H9 (cell line): ENCODE results near the gene SORCS2. TPM values are rescaled to one million over a fixed set of nuclear protein-coding genes. Genes with fewer than 3 reads are reported as not detected.

Experiments used
- DNase-seq: peaks from one replicate; pipeline ENCODE4 v3.0.0-alpha.2; 2017
- H2AFZ ChIP-seq: one replicate; pipeline ENCODE4 v1.6.1; 2013; ENCODE audit warnings: mild to moderate bottlenecking, low read length, control low read depth, moderate library complexity
- H2AK5ac ChIP-seq: 2 replicates; pipeline ENCODE4 v1.6.1; 2013; ENCODE audit warnings: low read length, control low read depth, mixed read lengths; ENCODE audit not compliant: insufficient read length
- H2BK120ac ChIP-seq: one replicate; pipeline ENCODE4 v1.6.1; 2013; ENCODE audit warnings: low read depth, mild to moderate bottlenecking, low read length, control low read depth, inconsistent platforms; ENCODE audit not compliant: poor library complexity, severe bottlenecking
- H2BK12ac ChIP-seq: 2 replicates; pipeline ENCODE4 v1.6.1; 2013; ENCODE audit warnings: low read length, control low read depth, mixed read lengths, low read depth; ENCODE audit not compliant: insufficient read length
- H2BK15ac ChIP-seq: 2 replicates; pipeline ENCODE4 v1.6.1; 2013; ENCODE audit warnings: low read depth, low read length, control low read depth
- H2BK20ac ChIP-seq: one replicate; pipeline ENCODE4 v1.6.1; 2013; ENCODE audit warnings: low read depth, mild to moderate bottlenecking, low read length, control low read depth, inconsistent platforms; ENCODE audit not compliant: poor library complexity, severe bottlenecking
- H2BK5ac ChIP-seq: 2 replicates; pipeline ENCODE4 v1.6.1; 2013; ENCODE audit warnings: low read length, control low read depth, mixed read lengths; ENCODE audit not compliant: insufficient read length
- H3K14ac ChIP-seq: 2 replicates; pipeline ENCODE4 v1.6.1; 2013; ENCODE audit warnings: low read length, control low read depth; ENCODE audit not compliant: insufficient read depth
- H3K18ac ChIP-seq: 2 replicates; pipeline ENCODE4 v1.6.1; 2013; ENCODE audit warnings: low read depth, mild to moderate bottlenecking, mixed read lengths, low read length, control low read depth; ENCODE audit not compliant: insufficient read length
- H3K23ac ChIP-seq: 2 replicates; pipeline ENCODE4 v1.6.1; 2013; ENCODE audit warnings: low read length, control low read depth, mixed read lengths, low read depth; ENCODE audit not compliant: insufficient read length
- H3K23me2 ChIP-seq: 2 replicates; pipeline ENCODE4 v1.6.1; 2013; ENCODE audit warnings: low read depth, mild to moderate bottlenecking, mixed read lengths, low read length, control low read depth; ENCODE audit not compliant: insufficient read length, poor library complexity, severe bottlenecking
- H3K27ac ChIP-seq: 2 replicates; pipeline ENCODE4 v1.5.1; 2013; ENCODE audit warnings: low read length, control low read depth, mixed read lengths, low read depth; ENCODE audit not compliant: insufficient read length
- H3K27me3 ChIP-seq: 2 replicates; pipeline ENCODE4 v1.6.1; 2013; ENCODE audit warnings: low read length, control low read depth, inconsistent platforms; ENCODE audit not compliant: insufficient read depth
- H3K4ac ChIP-seq: 2 replicates; pipeline ENCODE4 v1.6.1; 2013; ENCODE audit warnings: low read depth, mild to moderate bottlenecking, control low read depth, inconsistent platforms, low read length, moderate library complexity
- H3K4me1 ChIP-seq: 2 replicates; pipeline ENCODE4 v1.6.1; 2013; ENCODE audit warnings: low read length, control low read depth, inconsistent platforms; ENCODE audit not compliant: insufficient read depth
- H3K4me2 ChIP-seq: 2 replicates; pipeline ENCODE4 v1.6.1; 2013; ENCODE audit warnings: low read length, control low read depth, mixed read lengths; ENCODE audit not compliant: insufficient read length, insufficient read depth
- H3K56ac ChIP-seq: 2 replicates; pipeline ENCODE4 v1.6.1; 2013; ENCODE audit warnings: low read depth, mild to moderate bottlenecking, mixed read lengths, low read length, control low read depth; ENCODE audit not compliant: insufficient read length
- H3K79me1 ChIP-seq: 2 replicates; pipeline ENCODE4 v1.6.1; 2013; ENCODE audit warnings: low read depth, mild to moderate bottlenecking, moderate library complexity, low read length, control low read depth, inconsistent platforms; ENCODE audit not compliant: insufficient read depth, poor library complexity, severe bottlenecking
- H3K79me2 ChIP-seq: 2 replicates; pipeline ENCODE4 v1.6.1; 2013; ENCODE audit warnings: low read length, control low read depth, inconsistent platforms; ENCODE audit not compliant: insufficient read depth
- H3K9ac ChIP-seq: 2 replicates; pipeline ENCODE4 v1.6.1; 2013; ENCODE audit warnings: low read length, control low read depth, mixed read lengths; ENCODE audit not compliant: insufficient read length; ENCODE audit errors: extremely low read depth
- H3K9me3 ChIP-seq: one replicate; pipeline ENCODE4 v1.6.1; 2013; ENCODE audit warnings: low read depth, low read length, inconsistent platforms; ENCODE audit not compliant: control insufficient read depth
- H3T11ph ChIP-seq: one replicate; pipeline ENCODE4 v1.6.1; 2013; ENCODE audit warnings: mild to moderate bottlenecking, low read length, control low read depth, inconsistent platforms
- H4K20me1 ChIP-seq: one replicate; pipeline ENCODE4 v1.6.1; 2013; ENCODE audit not compliant: control insufficient read depth, insufficient read length, insufficient read depth
- H4K5ac ChIP-seq: 2 replicates; pipeline ENCODE4 v1.6.1; 2013; ENCODE audit warnings: low read depth, mild to moderate bottlenecking, mixed read lengths, low read length, control low read depth; ENCODE audit not compliant: insufficient read length
- H4K8ac ChIP-seq: replicated peaks from 2 replicates; pipeline ENCODE4 v1.6.1; 2013; ENCODE audit warnings: low read length, control low read depth, mixed read lengths, low read depth; ENCODE audit not compliant: insufficient read length
- H4K91ac ChIP-seq: 2 replicates; pipeline ENCODE4 v1.6.1; 2013; ENCODE audit warnings: low read depth, mild to moderate bottlenecking, moderate library complexity, mixed read lengths, low read length, control low read depth; ENCODE audit not compliant: insufficient read length
- H3K27ac Mint-ChIP-seq, 3 experiments: 2 replicates in 2 of 3; 3 replicates in 1 of 3; pipeline ENCODE4 v1.8.0; 2020 to 2021; ENCODE audit warnings: mixed read lengths in 3 of 3, mild to moderate bottlenecking in 1 of 3, moderate library complexity in 1 of 3
- H3K27me3 Mint-ChIP-seq: 2 replicates; pipeline ENCODE4 v1.8.0; 2021; ENCODE audit warnings: low read depth, mild to moderate bottlenecking, moderate library complexity, mixed read lengths
- H3K36me3 Mint-ChIP-seq, 3 experiments: 2 replicates in 2 of 3; 3 replicates in 1 of 3; pipeline ENCODE4 v1.8.0; 2020 to 2021; ENCODE audit warnings: low read depth in 3 of 3, mixed read lengths in 3 of 3; ENCODE audit not compliant: insufficient read depth in 1 of 3
- H3K4me1 Mint-ChIP-seq, 2 experiments: 2 replicates each; pipeline ENCODE4 v1.8.0; 2020; ENCODE audit warnings: mixed read lengths in 2 of 2
- H3K4me3 Mint-ChIP-seq, 2 experiments: 2 replicates in 1 of 2; 3 replicates in 1 of 2; pipeline ENCODE4 v1.8.0; 2020 to 2021; ENCODE audit warnings: mild to moderate bottlenecking in 2 of 2, mixed read lengths in 2 of 2, moderate library complexity in 1 of 2
- H3K9me3 Mint-ChIP-seq, 2 experiments: 2 replicates in 1 of 2; 3 replicates in 1 of 2; pipeline ENCODE4 v1.8.0; 2020; ENCODE audit warnings: mild to moderate bottlenecking in 2 of 2, mixed read lengths in 2 of 2, moderate library complexity in 1 of 2
- WGBS: extraction: QIAGEN DNeasy Blood & Tissue Kit; methylation state at CpG from one replicate; pipeline ENCODE4 v1.1.7; 2013; ENCODE audit warnings: missing lambda C conversion rate, low lambda C conversion rate, mixed read lengths; ENCODE audit not compliant: insufficient read length; ENCODE audit errors: extremely low coverage; 5-methylcytosine and 5-hydroxymethylcytosine counted together
- total RNA-seq: library from RNA; stranded (reverse); gene quantifications from 2 replicates; pipeline ENCODE4 v1.2.1, GENCODE V29; 2021
- TF ChIP-seq, protein P1 (sequence below): fragments of 200-600 bp; sonication (generic); conservative IDR thresholded peaks from 3 replicates; pipeline ENCODE4 v1.8.0; 2021; ENCODE audit warnings: antibody characterized with exemption, mild to moderate bottlenecking

Gene SORCS2
- total RNA-seq, 1 experiment from 2014 or later = 0.57 TPM

DNA sequence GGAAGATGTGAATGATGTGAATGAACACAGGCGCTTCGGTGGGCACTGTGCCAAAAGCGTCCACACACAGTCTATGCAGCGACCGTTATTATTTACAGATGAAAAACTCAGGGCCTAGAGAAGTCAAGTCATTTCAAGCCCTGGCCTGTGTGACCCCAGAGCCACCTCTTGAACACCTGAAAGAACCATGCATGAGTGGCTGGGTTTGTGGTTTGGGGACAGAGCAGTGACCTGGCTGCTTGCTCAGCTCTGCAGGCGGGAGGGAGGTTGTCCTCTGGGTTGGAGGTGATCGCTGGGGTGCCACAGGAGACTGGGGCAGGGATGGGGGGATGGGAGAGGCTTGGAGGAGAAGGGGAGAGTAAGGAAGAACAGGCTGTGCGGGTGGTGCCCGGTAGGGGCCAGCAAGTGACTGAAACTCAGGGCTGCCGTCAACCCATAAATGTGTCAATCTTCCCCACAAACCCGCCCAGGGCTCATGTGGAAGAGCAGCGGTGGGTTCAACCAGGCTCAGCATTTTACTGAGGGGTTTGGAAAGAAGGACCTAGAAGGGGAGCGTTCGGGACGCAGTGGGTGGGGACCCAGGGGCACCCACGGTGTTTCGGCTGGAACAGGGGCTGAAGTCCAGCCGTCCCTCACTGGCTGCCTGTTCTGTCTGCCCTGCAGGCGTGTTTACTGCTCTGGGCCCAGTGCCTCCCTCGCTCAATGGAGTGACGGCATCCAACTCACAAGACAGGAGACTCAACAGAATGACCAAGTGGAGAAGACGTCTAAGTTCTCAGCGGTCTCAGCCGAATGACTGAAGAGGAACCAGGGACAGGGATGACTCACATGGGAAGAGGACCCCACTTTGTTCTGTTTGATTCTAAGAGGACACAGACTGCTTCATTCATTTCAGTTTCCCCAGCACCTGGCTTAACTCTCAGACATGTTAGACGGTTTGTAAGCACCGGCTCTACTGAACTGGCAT lies 579.5 kb downstream of the SORCS2 start:
- Histone ChIP-seq H3K56ac (no peak overlapping the region), H2BK5ac (no peak overlapping the region), H4K5ac (no peak overlapping the region), H3K14ac (no peak overlapping the region), H4K91ac (no peak overlapping the region), H2BK15ac (no peak overlapping the region), H3K79me1 (no peaks in the 10 kb centered on the region), H2BK20ac (no peak overlapping the region), H3K23me2 (no peaks in the 10 kb centered on the region), H4K20me1 (no peaks in the 10 kb centered on the region), H3K9ac (no peak overlapping the region), H3K4ac (no peak overlapping the region), H4K8ac (no peak overlapping the region), H2BK120ac (no peak overlapping the region), H3K9me3 (no peaks in the 10 kb centered on the region), H3K4me1 (no peaks in the 10 kb centered on the region), H2BK12ac (no peak overlapping the region), H2AK5ac (no peak overlapping the region), H3K4me2 (no peak overlapping the region), H3K18ac (no peak overlapping the region), H3K79me2 (no peaks in the 10 kb centered on the region), H3T11ph (no peak overlapping the region), H2AFZ (no peak overlapping the region), H3K23ac (no peak overlapping the region), H3K27ac (no peak overlapping the region), H3K27me3 (no peaks in the 10 kb centered on the region)
- Mint-ChIP-seq H3K4me1 (peaks cover 36 to 49% of the 10 kb centered on the region in 2 experiments), H3K27ac (peak overlapping the region in 2 of 3 experiments; percentile 45 to 83; a peak in 5 of 7 replicates), H3K4me3 (no peak overlapping the region), H3K36me3 (peaks cover 8 to 27% (median 19%) of the 10 kb centered on the region in 3 experiments), H3K9me3 (no peaks in the 10 kb centered on the region), H3K27me3 (no peaks in the 10 kb centered on the region)
- TF ChIP-seq, protein P1, sequence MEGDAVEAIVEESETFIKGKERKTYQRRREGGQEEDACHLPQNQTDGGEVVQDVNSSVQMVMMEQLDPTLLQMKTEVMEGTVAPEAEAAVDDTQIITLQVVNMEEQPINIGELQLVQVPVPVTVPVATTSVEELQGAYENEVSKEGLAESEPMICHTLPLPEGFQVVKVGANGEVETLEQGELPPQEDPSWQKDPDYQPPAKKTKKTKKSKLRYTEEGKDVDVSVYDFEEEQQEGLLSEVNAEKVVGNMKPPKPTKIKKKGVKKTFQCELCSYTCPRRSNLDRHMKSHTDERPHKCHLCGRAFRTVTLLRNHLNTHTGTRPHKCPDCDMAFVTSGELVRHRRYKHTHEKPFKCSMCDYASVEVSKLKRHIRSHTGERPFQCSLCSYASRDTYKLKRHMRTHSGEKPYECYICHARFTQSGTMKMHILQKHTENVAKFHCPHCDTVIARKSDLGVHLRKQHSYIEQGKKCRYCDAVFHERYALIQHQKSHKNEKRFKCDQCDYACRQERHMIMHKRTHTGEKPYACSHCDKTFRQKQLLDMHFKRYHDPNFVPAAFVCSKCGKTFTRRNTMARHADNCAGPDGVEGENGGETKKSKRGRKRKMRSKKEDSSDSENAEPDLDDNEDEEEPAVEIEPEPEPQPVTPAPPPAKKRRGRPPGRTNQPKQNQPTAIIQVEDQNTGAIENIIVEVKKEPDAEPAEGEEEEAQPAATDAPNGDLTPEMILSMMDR = no peak
- WGBS = no CpG with 5 or more reads among the region's 26 CpGs
- peak; percentile 20 for DNase-seq
